Measurements from ENCODE around the gene TFAM. TPM values are rescaled to one million over a fixed set of nuclear protein-coding genes. Genes with fewer than 3 reads are reported as not detected.

The TFAM gene
- 10 to 100 TPM; 23.1 to 33.8 (median 32.2) TPM for total RNA-seq

- intact Hi-C loops (cut with DNase I) = no loop called here
- 0 to 2% methylated on average over 33 to 43 of the region's 65 CpGs for WGBS, 2 donors
- peak; percentile 93 to 96 for DNase-seq
- no peaks in the 10 kb centered on the region for H3K27me3 ChIP-seq
- H3K9me3 ChIP-seq = no peaks in the 10 kb centered on the region
- H3K4me1 ChIP-seq = peaks cover 0 to 10% of the 10 kb centered on the region in 2 donors
- H3K4me3 ChIP-seq (replicated peaks in 1 of 3) = peak within 1 kb of the TSS; percentile 78 to 86 (median 80)
- peak within 1 kb of the TSS; percentile 82 to 91 (median 83) for H3K27ac ChIP-seq
- TF ChIP-seq CTCF (IDR thresholded peaks at IDR 0.05) (peak in 3 of 6 experiments; percentile 32 to 63 (median 44)), POLR2A (IDR thresholded peaks at IDR 0.05) (peak in 1 of 2 donors; percentile 81)
- H3K36me3 ChIP-seq = peaks cover 10 to 14% of the 10 kb centered on the region in 2 donors
These were observed at the start of gene TFAM for GRCh38 chr10:58384999-58385783. Gene TFAM, plus strand, starts transcription at chr10:58385410. Its CDS starts 138 bp downstream, at chr10:58385548.

- Histone ChIP-seq H3K4me3 (replicated peaks in 1 of 3) (no peak overlapping the region), H3K36me3 (no peaks in the 10 kb centered on the region), H3K27ac (no peak overlapping the region), H3K4me1 (peaks cover 0 to 8% of the 10 kb centered on the region in 2 donors), H3K9me3 (no peaks in the 10 kb centered on the region), H3K27me3 (no peaks in the 10 kb centered on the region)
- intact Hi-C loops (cut with DNase I) = no loop called here
- no peak for TF ChIP-seq POLR2A (IDR thresholded peaks at IDR 0.05)
- TF ChIP-seq CTCF (IDR thresholded peaks at IDR 0.05) = no peak
- DNase-seq = no peak
- WGBS, 2 donors = 94 to 97% methylated on average over 4 of the region's 4 CpGs
These were observed 49.0 kb upstream of the TFAM start for GRCh38 chr10:58336242-58336641.

- no peak overlapping the region for H3K4me3 ChIP-seq (replicated peaks in 1 of 3)
- H3K36me3 ChIP-seq = no peaks in the 10 kb centered on the region
- no peak for DNase-seq
- peaks cover 0 to under 1% of the 10 kb centered on the region in 2 donors for H3K4me1 ChIP-seq
- intact Hi-C loops (cut with DNase I) = no loop called here
- TF ChIP-seq CTCF (IDR thresholded peaks at IDR 0.05) (no peak), POLR2A (IDR thresholded peaks at IDR 0.05) (no peak)
- no peaks in the 10 kb centered on the region for H3K9me3 ChIP-seq
- no peaks in the 10 kb centered on the region for H3K27me3 ChIP-seq
- WGBS, 2 donors = 82 to 83% methylated on average over 4 of the region's 4 CpGs
- H3K27ac ChIP-seq = no peak overlapping the region
These were observed 43.8 kb upstream of the TFAM start for GRCh38 chr10:58341422-58341821.

GRCh38 chr10:58341947-58342346 is 43.3 kb upstream of the TFAM start:
- Histone ChIP-seq H3K4me1 (no peaks in the 10 kb centered on the region), H3K36me3 (no peaks in the 10 kb centered on the region), H3K27me3 (no peaks in the 10 kb centered on the region), H3K27ac (no peak overlapping the region), H3K4me3 (replicated peaks in 1 of 3) (no peak overlapping the region), H3K9me3 (no peaks in the 10 kb centered on the region)
- DNase-seq = no peak
- intact Hi-C loops (cut with DNase I) = no loop called here
- TF ChIP-seq CTCF (IDR thresholded peaks at IDR 0.05) (no peak), POLR2A (IDR thresholded peaks at IDR 0.05) (no peak)
- WGBS, 2 donors = 86 to 95% methylated on average over 1 of the region's 1 CpG

- DNase-seq = no peak
- no peaks in the 10 kb centered on the region for H3K27me3 ChIP-seq
- H3K9me3 ChIP-seq = no peaks in the 10 kb centered on the region
- no peak overlapping the region for H3K4me3 ChIP-seq (replicated peaks in 1 of 3)
- H3K27ac ChIP-seq = no peak overlapping the region
- TF ChIP-seq CTCF (IDR thresholded peaks at IDR 0.05) = no peak
- no peak for TF ChIP-seq POLR2A (IDR thresholded peaks at IDR 0.05)
- intact Hi-C loops (cut with DNase I) = no loop called here
- no peaks in the 10 kb centered on the region for H3K4me1 ChIP-seq
- H3K36me3 ChIP-seq = no peaks in the 10 kb centered on the region
- WGBS, 2 donors = 54 to 58% methylated on average over 1 of the region's 1 CpG
These were observed 37.2 kb upstream of the TFAM start for GRCh38 chr10:58347967-58348366.
